ENCODE results near the gene CDC42BPB.

Gene CDC42BPB

GRCh38 chr14:102906616-102907302 is 150.6 kb downstream of the CDC42BPB start:
- Histone ChIP-seq H3K36me3 (replicated peaks; ENCODE audit: low read depth, low read length) (peaks cover 75% of the 10 kb centered on the region), H3K79me2 (ENCODE audit: low read length) (peaks cover 46% of the 10 kb centered on the region), H3K27ac (ENCODE audit: low read length) (no peak overlapping the region), H3K4me2 (ENCODE audit: low read length) (no peak overlapping the region), H4K20me1 (ENCODE audit: insufficient read depth, low read length) (peaks cover 35% of the 10 kb centered on the region), H3K9me3 (ENCODE audit: insufficient read depth, low read length) (no peaks in the 10 kb centered on the region), H3K27me3 (ENCODE audit: low read depth, low read length) (no peaks in the 10 kb centered on the region), H3K9ac (ENCODE audit: low read length) (no peak overlapping the region), H3K4me3 (ENCODE audit: low read length) (no peak overlapping the region), H3K4me1 (ENCODE audit: low read length) (peaks cover 13% of the 10 kb centered on the region), H2AFZ (ENCODE audit: low read depth, low read length) (no peak overlapping the region)
- TF ChIP-seq CTCF (IDR thresholded peaks at IDR 0.05; ENCODE audit: low read depth, low read length) = no peak
- TF ChIP-seq EZH2phosphoT487 (IDR thresholded peaks at IDR 0.05; ENCODE audit: low read depth) = no peak

DNA sequence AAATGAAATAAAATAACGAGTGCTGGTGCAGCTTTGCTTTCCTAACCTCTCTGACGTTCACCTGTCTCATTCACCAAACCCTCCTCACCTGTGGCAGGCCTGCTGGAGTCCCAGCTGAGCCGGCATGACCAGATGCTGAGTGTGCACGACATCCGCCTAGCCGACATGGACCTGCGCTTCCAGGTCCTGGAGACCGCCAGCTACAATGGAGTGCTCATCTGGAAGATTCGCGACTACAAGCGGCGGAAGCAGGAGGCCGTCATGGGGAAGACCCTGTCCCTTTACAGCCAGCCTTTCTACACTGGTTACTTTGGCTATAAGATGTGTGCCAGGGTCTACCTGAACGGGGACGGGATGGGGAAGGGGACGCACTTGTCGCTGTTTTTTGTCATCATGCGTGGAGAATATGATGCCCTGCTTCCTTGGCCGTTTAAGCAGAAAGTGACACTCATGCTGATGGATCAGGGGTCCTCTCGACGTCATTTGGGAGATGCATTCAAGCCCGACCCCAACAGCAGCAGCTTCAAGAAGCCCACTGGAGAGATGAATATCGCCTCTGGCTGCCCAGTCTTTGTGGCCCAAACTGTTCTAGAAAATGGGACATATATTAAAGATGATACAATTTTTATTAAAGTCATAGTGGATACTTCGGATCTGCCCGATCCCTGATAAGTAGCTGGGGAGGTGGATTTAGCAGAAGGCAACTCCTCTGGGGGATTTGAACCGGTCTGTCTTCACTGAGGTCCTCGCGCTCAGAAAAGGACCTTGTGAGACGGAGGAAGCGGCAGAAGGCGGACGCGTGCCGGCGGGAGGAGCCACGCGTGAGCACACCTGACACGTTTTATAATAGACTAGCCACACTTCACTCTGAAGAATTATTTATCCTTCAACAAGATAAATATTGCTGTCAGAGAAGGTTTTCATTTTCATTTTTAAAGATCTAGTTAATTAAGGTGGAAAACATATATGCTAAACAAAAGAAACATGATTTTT is 151.9 kb downstream of the CDC42BPB start:
- TF ChIP-seq EZH2phosphoT487 (IDR thresholded peaks at IDR 0.05; ENCODE audit: low read depth) = no peak
- TF ChIP-seq CTCF (IDR thresholded peaks at IDR 0.05; ENCODE audit: low read depth, low read length) = no peak
- Histone ChIP-seq H3K4me3 (ENCODE audit: low read length) (no peak overlapping the region), H3K9me3 (ENCODE audit: insufficient read depth, low read length) (no peaks in the 10 kb centered on the region), H2AFZ (ENCODE audit: low read depth, low read length) (no peak overlapping the region), H3K79me2 (ENCODE audit: low read length) (peaks cover 56% of the 10 kb centered on the region), H3K9ac (ENCODE audit: low read length) (no peak overlapping the region), H3K27me3 (ENCODE audit: low read depth, low read length) (no peaks in the 10 kb centered on the region), H4K20me1 (ENCODE audit: insufficient read depth, low read length) (peaks cover 45% of the 10 kb centered on the region), H3K36me3 (replicated peaks; ENCODE audit: low read depth, low read length) (peaks cover 67% of the 10 kb centered on the region), H3K27ac (ENCODE audit: low read length) (no peak overlapping the region), H3K4me2 (ENCODE audit: low read length) (no peak overlapping the region), H3K4me1 (ENCODE audit: low read length) (peaks cover 26% of the 10 kb centered on the region)

GRCh38 chr14:102903889-102904512 is 153.3 kb downstream of the CDC42BPB start:
- Histone ChIP-seq H3K9ac (ENCODE audit: low read length) (no peak overlapping the region), H3K27ac (ENCODE audit: low read length) (no peak overlapping the region; the same call in 1 of the 2 replicates), H3K4me1 (ENCODE audit: low read length) (peaks cover 40% of the 10 kb centered on the region), H3K79me2 (ENCODE audit: low read length) (peaks cover 67% of the 10 kb centered on the region), H3K27me3 (ENCODE audit: low read depth, low read length) (no peaks in the 10 kb centered on the region), H3K36me3 (replicated peaks; ENCODE audit: low read depth, low read length) (peaks cover 68% of the 10 kb centered on the region), H2AFZ (ENCODE audit: low read depth, low read length) (no peak overlapping the region), H4K20me1 (ENCODE audit: insufficient read depth, low read length) (peaks cover 47% of the 10 kb centered on the region), H3K4me3 (ENCODE audit: low read length) (no peak overlapping the region), H3K9me3 (ENCODE audit: insufficient read depth, low read length) (no peaks in the 10 kb centered on the region), H3K4me2 (ENCODE audit: low read length) (no peak overlapping the region)
- no peak for TF ChIP-seq EZH2phosphoT487 (IDR thresholded peaks at IDR 0.05; ENCODE audit: low read depth)
- no peak for TF ChIP-seq CTCF (IDR thresholded peaks at IDR 0.05; ENCODE audit: low read depth, low read length)

All from OCI-LY3 (cell line).